HG02970 (cell line): ENCODE data around the gene TMC8.

Experiments used
- ATAC-seq: cut with Tn5 transposase; IDR thresholded peaks from one replicate; pipeline ENCODE4 v1.9.1; 2021; ENCODE audit warnings: mild to moderate bottlenecking, moderate library complexity, moderate number of reproducible peaks; ENCODE audit not compliant: unreplicated experiment, low FRiP score

The TMC8 gene

GRCh38 chr17:78174870-78175642 lies 44.5 kb downstream of the TMC8 start:
- no peak for ATAC-seq

- ATAC-seq: no peak
These were observed 45.0 kb downstream of the TMC8 start for GRCh38 chr17:78175643-78175981.

GRCh38 chr17:78176548-78177025 lies 46.0 kb downstream of the TMC8 start:
- ATAC-seq: no peak

- no peak for ATAC-seq
These were observed 48.8 kb downstream of the TMC8 start for GRCh38 chr17:78179372-78179771.

GRCh38 chr17:78180083-78180482 lies 49.5 kb downstream of the TMC8 start:
- no peak for ATAC-seq

GRCh38 chr17:78180508-78180907 lies 49.9 kb downstream of the TMC8 start:
- ATAC-seq: no peak

- ATAC-seq: no peak
These were observed 51.9 kb downstream of the TMC8 start for GRCh38 chr17:78182504-78182903.

GRCh38 chr17:78183916-78184315 lies 53.3 kb downstream of the TMC8 start:
- ATAC-seq: no peak

- no peak for ATAC-seq
These were observed 53.8 kb downstream of the TMC8 start for GRCh38 chr17:78184351-78184750.

GRCh38 chr17:78184868-78185267 lies 54.3 kb downstream of the TMC8 start:
- ATAC-seq: no peak

GRCh38 chr17:78185981-78186691 lies 55.6 kb downstream of the TMC8 start:
- no peak for ATAC-seq

- ATAC-seq: peak; percentile 84
These were observed 56.4 kb downstream of the TMC8 start, which contains the start of the genes AFMID and TK1 for GRCh38 chr17:78186692-78187595. Gene AFMID, plus strand, starts transcription at chr17:78187362. Its CDS starts 9 bp downstream, at chr17:78187371. Gene TK1, minus strand, starts transcription at chr17:78187052. Its CDS starts 58 bp downstream, at chr17:78186994.
